DND-41 (cell line): Measurements from ENCODE around the gene FMOD.

ENCODE experiments used
- ATAC-seq: fragments of 200-7000 bp; cut with Tn5 transposase; 3 replicates; pipeline ENCODE4 v1.9.1; 2021; ENCODE audit warnings: low read depth; ENCODE audit not compliant: insufficient read depth
- DNase-seq: peaks from one replicate; pipeline ENCODE4 v3.0.0-alpha.2; 2020
- H2AFZ ChIP-seq: 2 replicates; pipeline ENCODE4 v1.6.0; 2012; ENCODE audit warnings: low read depth, low read length
- H3K27ac ChIP-seq: 2 replicates; pipeline ENCODE4 v1.5.1; 2012; ENCODE audit warnings: low read length, inconsistent platforms
- H3K27me3 ChIP-seq: fragments of 200-600 bp; sonication (generic); 2 replicates; pipeline ENCODE4 v1.6.0; 2012; ENCODE audit warnings: low read length, mild to moderate bottlenecking, inconsistent platforms; ENCODE audit not compliant: insufficient read depth, poor library complexity
- H3K36me3 ChIP-seq: 2 replicates; pipeline ENCODE4 v1.5.1; 2012; ENCODE audit warnings: low read length, inconsistent platforms; ENCODE audit not compliant: insufficient read depth
- H3K4me1 ChIP-seq: 2 replicates; pipeline ENCODE4 v1.5.1; 2012; ENCODE audit warnings: mild to moderate bottlenecking, low read length; ENCODE audit not compliant: insufficient read depth
- H3K4me2 ChIP-seq: 2 replicates; pipeline ENCODE4 v1.6.0; 2012; ENCODE audit warnings: mild to moderate bottlenecking, moderate library complexity, low read length, inconsistent platforms; ENCODE audit not compliant: insufficient read depth
- H3K4me3 ChIP-seq, 2 experiments: fragments of 200-600 bp in 1 of 2; shearing (Covaris generic) in 1 of 2; 2 replicates each; pipeline ENCODE4 v1.5.1; 2012 to 2016; ENCODE audit warnings: inconsistent platforms in 2 of 2, low read length in 2 of 2, mild to moderate bottlenecking in 2 of 2, low read depth in 1 of 2, moderate library complexity in 1 of 2
- H3K79me2 ChIP-seq: 2 replicates; pipeline ENCODE4 v1.6.0; 2012; ENCODE audit warnings: low read length, inconsistent platforms; ENCODE audit not compliant: insufficient read depth
- H3K9ac ChIP-seq: 2 replicates; pipeline ENCODE4 v1.6.0; 2012; ENCODE audit warnings: low read depth, mild to moderate bottlenecking, inconsistent platforms, low read length, moderate library complexity
- H3K9me3 ChIP-seq: 2 replicates; pipeline ENCODE4 v1.5.1; 2012; ENCODE audit warnings: low read length, moderate library complexity, mild to moderate bottlenecking, inconsistent platforms; ENCODE audit not compliant: insufficient read depth, severe bottlenecking
- H4K20me1 ChIP-seq: 2 replicates; pipeline ENCODE4 v1.6.0; 2012; ENCODE audit warnings: low read length; ENCODE audit not compliant: insufficient read depth
- CTCF ChIP-seq: IDR thresholded peaks from 2 replicates; pipeline ENCODE4 v1.5.1; 2012; ENCODE audit warnings: borderline replicate concordance, low read length, moderate library complexity, mild to moderate bottlenecking; ENCODE audit not compliant: poor library complexity, severe bottlenecking; ENCODE audit errors: extremely low read depth
- EZH2 ChIP-seq: IDR thresholded peaks from 3 replicates; pipeline ENCODE4 v1.6.1; 2012; ENCODE audit warnings: borderline replicate concordance, low read depth, mild to moderate bottlenecking, moderate library complexity, low read length, inconsistent platforms; ENCODE audit not compliant: severe bottlenecking

The FMOD gene

GRCh38 chr1:203380420-203381150 is 29.7 kb upstream of the FMOD start:
- no peak overlapping the region for H3K27ac ChIP-seq
- H3K36me3 ChIP-seq, result no peaks in the 10 kb centered on the region
- no peaks in the 10 kb centered on the region for H3K79me2 ChIP-seq
- H3K27me3 ChIP-seq, result peaks cover 27% of the 10 kb centered on the region
- H3K4me2 ChIP-seq, result no peak overlapping the region
- no peaks in the 10 kb centered on the region for H4K20me1 ChIP-seq
- ATAC-seq, result no peak
- TF ChIP-seq CTCF (no peak), EZH2 (no peak)
- H3K4me1 ChIP-seq, result no peaks in the 10 kb centered on the region
- H3K9me3 ChIP-seq, result no peaks in the 10 kb centered on the region
- DNase-seq, result no peak
- H3K4me3 ChIP-seq, result no peak overlapping the region
- H2AFZ ChIP-seq, result no peak overlapping the region
- H3K9ac ChIP-seq, result no peak overlapping the region

GRCh38 chr1:203379825-203380224 is 28.9 kb upstream of the FMOD start:
- H3K79me2 ChIP-seq, result no peaks in the 10 kb centered on the region
- no peak overlapping the region for H2AFZ ChIP-seq

GRCh38 chr1:203378556-203379245 is 27.8 kb upstream of the FMOD start:
- Histone ChIP-seq H3K4me3 (no peak overlapping the region), H3K27ac (no peak overlapping the region), H3K9ac (no peak overlapping the region), H4K20me1 (no peaks in the 10 kb centered on the region), H3K36me3 (no peaks in the 10 kb centered on the region), H2AFZ (no peak overlapping the region), H3K4me2 (no peak overlapping the region), H3K79me2 (no peaks in the 10 kb centered on the region), H3K27me3 (peaks cover 19% of the 10 kb centered on the region), H3K4me1 (no peaks in the 10 kb centered on the region), H3K9me3 (no peaks in the 10 kb centered on the region)
- TF ChIP-seq CTCF, result no peak
- no peak for TF ChIP-seq EZH2
- no peak for ATAC-seq
- DNase-seq, result no peak

More at GRCh38 chr1:203379825-203380224, 28.9 kb upstream of the FMOD start:
- TF ChIP-seq CTCF (no peak), EZH2 (no peak)
- no peak overlapping the region for H3K4me3 ChIP-seq
- no peak overlapping the region for H3K9ac ChIP-seq
- ATAC-seq, result no peak
- H4K20me1 ChIP-seq, result no peaks in the 10 kb centered on the region
- no peaks in the 10 kb centered on the region for H3K4me1 ChIP-seq
- no peaks in the 10 kb centered on the region for H3K9me3 ChIP-seq
- H3K4me2 ChIP-seq, result no peak overlapping the region
- peaks cover 27% of the 10 kb centered on the region for H3K27me3 ChIP-seq
- H3K27ac ChIP-seq, result no peak overlapping the region
- no peak for DNase-seq
- no peaks in the 10 kb centered on the region for H3K36me3 ChIP-seq
